Adrenal gland (tissue), 5 donors: ENCODE measurements around the gene NFATC1.

Experiments used
- POLR2A ChIP-seq, 2 donors: fragments of 450-650 bp; IDR thresholded peaks; one replicate each; pipeline ENCODE4 v1.6.1; 2017; ENCODE audit warnings: antibody characterized with exemption in 2 of 2, mild to moderate bottlenecking in 2 of 2, moderate library complexity in 1 of 2
- TF ChIP-seq, protein P1 (sequence below), 6 experiments: fragments of 450-650 bp in 4 of 6; fragments of 200-600 bp in 2 of 6; sonication (generic) in 1 of 6; IDR thresholded peaks; 1 replicate in 5 of 6; 2 replicates in 1 of 6; pipeline versions ENCODE4 v1.5.1 to v1.8.0; 2016 to 2021; ENCODE audit warnings: antibody characterized with exemption in 6 of 6, mild to moderate bottlenecking in 2 of 6, moderate library complexity in 1 of 6
- donor health status: DM: no; HTN: no; CAD: no.

DNA sequence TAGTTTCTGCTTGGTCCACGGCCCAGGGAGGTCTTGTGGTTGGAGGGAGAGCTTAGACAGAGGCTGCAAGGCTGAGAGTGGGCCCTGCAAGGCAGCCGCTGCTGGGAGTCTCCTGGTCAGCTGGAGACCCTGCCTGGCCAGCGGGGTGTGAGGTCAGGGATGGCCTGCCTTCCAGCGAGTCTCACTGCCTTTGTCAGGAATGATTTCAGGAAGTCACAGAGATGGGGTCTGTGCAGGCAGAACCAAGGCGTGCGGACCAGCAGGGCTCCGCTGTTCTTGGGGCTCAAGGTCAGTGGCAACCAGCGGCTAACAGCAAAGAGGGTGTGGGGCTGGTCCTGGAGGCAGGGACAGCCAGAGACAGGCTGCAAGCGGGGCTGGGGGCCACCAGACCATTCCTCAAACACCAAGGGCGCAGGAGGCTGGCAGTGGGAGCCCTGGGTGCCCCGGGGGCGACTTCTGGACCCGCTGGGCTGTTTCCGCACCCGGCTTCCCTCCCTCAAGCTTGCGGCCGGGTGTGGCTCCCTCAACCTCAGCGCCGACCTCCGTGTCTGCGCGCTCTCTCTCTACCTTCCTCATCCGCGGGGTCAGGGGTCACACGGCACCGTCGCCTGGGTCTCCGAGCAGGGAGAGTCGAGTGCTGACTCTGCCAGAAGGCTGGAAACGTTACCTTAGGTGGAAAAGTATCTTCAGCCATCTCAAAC is 159.4 kb downstream of the NFATC1 start:
- TF ChIP-seq, protein P1, sequence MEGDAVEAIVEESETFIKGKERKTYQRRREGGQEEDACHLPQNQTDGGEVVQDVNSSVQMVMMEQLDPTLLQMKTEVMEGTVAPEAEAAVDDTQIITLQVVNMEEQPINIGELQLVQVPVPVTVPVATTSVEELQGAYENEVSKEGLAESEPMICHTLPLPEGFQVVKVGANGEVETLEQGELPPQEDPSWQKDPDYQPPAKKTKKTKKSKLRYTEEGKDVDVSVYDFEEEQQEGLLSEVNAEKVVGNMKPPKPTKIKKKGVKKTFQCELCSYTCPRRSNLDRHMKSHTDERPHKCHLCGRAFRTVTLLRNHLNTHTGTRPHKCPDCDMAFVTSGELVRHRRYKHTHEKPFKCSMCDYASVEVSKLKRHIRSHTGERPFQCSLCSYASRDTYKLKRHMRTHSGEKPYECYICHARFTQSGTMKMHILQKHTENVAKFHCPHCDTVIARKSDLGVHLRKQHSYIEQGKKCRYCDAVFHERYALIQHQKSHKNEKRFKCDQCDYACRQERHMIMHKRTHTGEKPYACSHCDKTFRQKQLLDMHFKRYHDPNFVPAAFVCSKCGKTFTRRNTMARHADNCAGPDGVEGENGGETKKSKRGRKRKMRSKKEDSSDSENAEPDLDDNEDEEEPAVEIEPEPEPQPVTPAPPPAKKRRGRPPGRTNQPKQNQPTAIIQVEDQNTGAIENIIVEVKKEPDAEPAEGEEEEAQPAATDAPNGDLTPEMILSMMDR (IDR thresholded peaks at IDR 0.05) = no peak
- no peak for TF ChIP-seq POLR2A (IDR thresholded peaks at IDR 0.05)
